NCI-H446 treated with DMSO at 0.1 percent for 48 hours (cell line): ENCODE results near the gene SLC1A7.

Experiments used
- DNase-seq: peaks from one replicate; lab custom pipeline; 2025; lab: John Stamatoyannopoulos, UW

Gene SLC1A7

GRCh38 chr1:53075761-53076163 lies 66.7 kb downstream of the SLC1A7 start:
- no peak for DNase-seq

GRCh38 chr1:53075206-53075605 lies 67.2 kb downstream of the SLC1A7 start:
- DNase-seq = no peak

- DNase-seq = no peak
Measured at GRCh38 chr1:53074313-53075154, 67.9 kb downstream of the SLC1A7 start.

GRCh38 chr1:53073868-53074311 lies 68.5 kb downstream of the SLC1A7 start:
- no peak for DNase-seq

- no peak for DNase-seq
Measured at GRCh38 chr1:53073287-53073686, 69.2 kb downstream of the SLC1A7 start.

- DNase-seq = no peak
Measured at GRCh38 chr1:53071915-53072314, 70.5 kb downstream of the SLC1A7 start.

GRCh38 chr1:53071167-53071865 lies 71.1 kb downstream of the SLC1A7 start:
- no peak for DNase-seq

- no peak for DNase-seq
Measured at GRCh38 chr1:53070621-53071020, 71.8 kb downstream of the SLC1A7 start.

GRCh38 chr1:53069663-53070327 lies 72.6 kb downstream of the SLC1A7 start:
- DNase-seq = no peak

- no peak for DNase-seq
Measured at GRCh38 chr1:53069265-53069662, 73.2 kb downstream of the SLC1A7 start.

GRCh38 chr1:53068314-53069099 lies 73.9 kb downstream of the SLC1A7 start:
- no peak for DNase-seq

- DNase-seq = no peak
Measured at GRCh38 chr1:53067886-53068285, 74.6 kb downstream of the SLC1A7 start.

- no peak for DNase-seq
Measured at GRCh38 chr1:53066891-53067738, 75.3 kb downstream of the SLC1A7 start.

GRCh38 chr1:53066488-53066887 lies 76.0 kb downstream of the SLC1A7 start:
- DNase-seq = no peak

- no peak for DNase-seq
Measured at GRCh38 chr1:53065391-53065790, 77.0 kb downstream of the SLC1A7 start.

GRCh38 chr1:53063744-53064515 lies 78.5 kb downstream of the SLC1A7 start:
- DNase-seq = no peak

- no peak for DNase-seq
Measured at GRCh38 chr1:53062708-53063591, 79.5 kb downstream of the SLC1A7 start.

GRCh38 chr1:53061859-53062707 lies 80.4 kb downstream of the SLC1A7 start, which contains the start of gene PODN:
Gene PODN, plus strand, starts transcription at chr1:53062213. Its CDS starts 7,643 bp downstream, at chr1:53069856.
- no peak for DNase-seq
